K562 (cell line): ENCODE data around the gene FAM53B. TPM values are rescaled to one million over a fixed set of nuclear protein-coding genes. Genes with fewer than 3 reads are reported as not detected.
A peak's percentile ranks its signal among the peaks of the same experiment; 100 is the strongest.

Experiments
- ATAC-seq: fragments of 200-7000 bp; cut with Tn5 transposase; 3 replicates; pipeline ENCODE4 v1.9.1; 2020; ENCODE audit warnings: moderate library complexity
- BruUV-seq: library from RNA; stranded (reverse); fragments of 400-500 nt; replicated peaks from 2 replicates; lab custom pipeline; 2021; lab: Mats Ljungman, UMichigan
- CTCF ChIA-PET: fragments of 300-600 bp; formaldehyde crosslinking; extraction: SDS; loops from one replicate; lab custom pipeline; 2021; ENCODE audit warnings: low intra/inter-chr PET ratio; lab: Yijun Ruan, JAX
- POLR2A ChIA-PET: fragments of 300-600, 350-650 bp; sonication (Branson Sonifier 250); formaldehyde crosslinking; extraction: SDS; loops from one replicate; lab custom pipeline; 2021; ENCODE audit warnings: antibody characterized with exemption, inconsistent platforms; lab: Yijun Ruan, JAX
- DNase-seq, 4 experiments: peaks; one replicate each; pipeline versions ENCODE4 v3.0.0 to v3.0.0-alpha.2; 2011 to 2018; ENCODE audit warnings: low spot score in 3 of 4, mixed read lengths in 3 of 4; ENCODE audit errors: extremely low read depth in 1 of 4
- FAIRE-seq: peaks from 2 replicates; lab custom pipeline; 2011; peaks lifted over from hg19 to GRCh38; lab: Jason Lieb, UNC
- H2AFZ ChIP-seq: 2 replicates; pipeline ENCODE4 v1.6.0; 2011; ENCODE audit warnings: low read depth, low read length, control low read depth, inconsistent platforms
- H3K27ac ChIP-seq: fragments of 200-600 bp; 3 replicates; pipeline ENCODE4 v1.8.0; 2011; ENCODE audit warnings: low read depth, mild to moderate bottlenecking, control low read depth, inconsistent platforms, low read length, moderate library complexity, mixed read lengths; ENCODE audit errors: extremely low read depth
- H3K27me3 ChIP-seq, 2 experiments: fragments of 300-600 bp in 1 of 2; 2 replicates in 1 of 2; 3 replicates in 1 of 2; pipeline versions ENCODE4 v1.6.0 to v1.8.0; 2011; ENCODE audit warnings: inconsistent platforms in 2 of 2, low read length in 2 of 2, mild to moderate bottlenecking in 1 of 2, mixed read lengths in 1 of 2, moderate library complexity in 1 of 2; ENCODE audit not compliant: control insufficient read depth in 2 of 2, insufficient read depth in 2 of 2
- H3K36me3 ChIP-seq: fragments of 300-600 bp; 3 replicates; pipeline ENCODE4 v1.8.0; 2011; ENCODE audit warnings: mild to moderate bottlenecking, low read length, inconsistent platforms; ENCODE audit not compliant: control insufficient read depth, insufficient read depth
- H3K4me1 ChIP-seq, 2 experiments: fragments of 200-600 bp in 1 of 2; replicated peaks in 1 of 2; 2 replicates in 1 of 2; 3 replicates in 1 of 2; pipeline versions ENCODE4 v1.5.1 to v1.8.0; 2011; ENCODE audit warnings: inconsistent platforms in 2 of 2, low read length in 2 of 2, mild to moderate bottlenecking in 1 of 2, mixed read lengths in 1 of 2, moderate library complexity in 1 of 2; ENCODE audit not compliant: control insufficient read depth in 2 of 2, insufficient read depth in 2 of 2
- H3K4me2 ChIP-seq: 2 replicates; pipeline ENCODE4 v1.6.1; 2011; ENCODE audit warnings: low read length, control low read depth, inconsistent platforms, mixed read lengths; ENCODE audit not compliant: insufficient read depth
- H3K4me3 ChIP-seq: fragments of 200-600 bp; sonication (generic), shearing (Covaris generic); 2 replicates; pipeline ENCODE4 v1.5.1; 2016; ENCODE audit warnings: control low read depth, inconsistent platforms
- H3K79me2 ChIP-seq: fragments of 200-600 bp; 3 replicates; pipeline ENCODE4 v1.8.0; 2011; ENCODE audit warnings: low read length, inconsistent platforms; ENCODE audit not compliant: control insufficient read depth, insufficient read depth
- H3K9ac ChIP-seq, 2 experiments: 2 replicates each; pipeline versions ENCODE4 v1.6.0 to v1.6.1; 2011; ENCODE audit warnings: low read depth in 2 of 2, low read length in 2 of 2, control low read depth in 1 of 2, inconsistent platforms in 1 of 2, mild to moderate bottlenecking in 1 of 2, mixed read lengths in 1 of 2; ENCODE audit not compliant: insufficient read depth in 1 of 2
- H3K9me1 ChIP-seq: one replicate; pipeline ENCODE4 v1.6.0; 2011; ENCODE audit warnings: inconsistent platforms, mild to moderate bottlenecking, low read length, moderate library complexity; ENCODE audit not compliant: control insufficient read depth, insufficient read depth
- H3K9me3 ChIP-seq: replicated peaks from 2 replicates; pipeline ENCODE4 v1.5.1; 2011; ENCODE audit warnings: low read depth, low read length, inconsistent platforms; ENCODE audit not compliant: control insufficient read depth, insufficient read depth
- H4K20me1 ChIP-seq: replicated peaks from 2 replicates; pipeline ENCODE4 v1.6.1; 2011; ENCODE audit warnings: low read length, inconsistent platforms, mixed read lengths; ENCODE audit not compliant: control insufficient read depth, insufficient read depth
- FUS ChIP-seq: fragments of 200-400 bp; formaldehyde crosslinking; optimal IDR thresholded peaks from 2 replicates; pipeline ENCODE3; 2017; ENCODE audit warnings: low read depth, low read length
- IRF1 ChIP-seq: sonication (generic); formaldehyde crosslinking; IDR thresholded peaks from 2 replicates; pipeline ENCODE4 v1.8.0; 2022; ENCODE audit warnings: missing genetic modification reagents, mild to moderate bottlenecking, borderline replicate concordance
- KAT8 ChIP-seq: fragments of 450-650 bp; IDR thresholded peaks from 2 replicates; pipeline ENCODE4 v1.6.1; 2016; ENCODE audit warnings: low read depth, mild to moderate bottlenecking
- NR3C1 ChIP-seq: sonication (generic); formaldehyde crosslinking; IDR thresholded peaks from 2 replicates; pipeline ENCODE4 v1.8.1; 2022; ENCODE audit warnings: missing genetic modification reagents
- POLR2G ChIP-seq: fragments of 200-400 bp; formaldehyde crosslinking; IDR thresholded peaks from 2 replicates; pipeline ENCODE4 v1.6.1; 2017; ENCODE audit warnings: low read depth, mild to moderate bottlenecking, antibody characterized with exemption, low read length, moderate library complexity
- POLR3A ChIP-seq: IDR thresholded peaks from 2 replicates; pipeline ENCODE4 v1.6.1; 2011; ENCODE audit warnings: borderline replicate concordance, mild to moderate bottlenecking, moderate library complexity; ENCODE audit not compliant: insufficient read length, insufficient read depth; ENCODE audit errors: extremely low read depth
- SPI1 ChIP-seq: IDR thresholded peaks from 2 replicates; pipeline ENCODE4 v1.6.1; 2011; ENCODE audit warnings: low read depth, low read length, control low read depth, borderline replicate concordance
- USF2 ChIP-seq: sonication (generic); formaldehyde crosslinking; IDR thresholded peaks from 2 replicates; pipeline ENCODE4 v1.5.0; 2020; ENCODE audit warnings: missing genetic modification reagents
- WGBS: fragments of 100-300 bp; shearing (Covaris generic); methylation state at CpG from one replicate; pipeline ENCODE4 v1.1.6; 2016; ENCODE audit warnings: low coverage, mixed read lengths; ENCODE audit not compliant: insufficient coverage; ENCODE audit errors: missing lambda C conversion rate; 5-methylcytosine and 5-hydroxymethylcytosine counted together
- in situ Hi-C: fragments of 300-500 bp; cut with MboI; formaldehyde crosslinking; loops from 4 replicates; pipeline ENCODE4 v1.15.0; 2018; ENCODE audit warnings: inconsistent platforms, mixed read lengths
- intact Hi-C: fragments of 100-400 bp; cut with micrococcal nuclease; formaldehyde crosslinking; loops from 2 replicates; pipeline ENCODE4 v1.14.2; 2022
- polyA plus RNA-seq, 8 experiments: library from polyadenylated mRNA; depleted of rRNA in 4 of 8; stranded (reverse) in 5 of 8; unstranded in 3 of 8; fragments of >200 nt; fragmentation: Nextera tagmentation in 2 of 8; fragmentation: Illumina TruSeq in 1 of 8; extraction: Ambion mirVana in 2 of 8; extraction: Trizol in 1 of 8; gene quantifications; 2 replicates each; pipeline versions ENCODE4 v1.2.1 to v1.2.3, GENCODE V29; 2011 to 2014; ENCODE audit warnings: inconsistent platforms in 1 of 8, missing spikeins in 1 of 8
- total RNA-seq, 7 experiments: library from RNA; depleted of rRNA in 6 of 7; stranded (reverse); fragments of >200 nt in 6 of 7; fragmentation: Illumina TruSeq in 2 of 7; extraction: Trizol in 2 of 7; gene quantifications; 2 replicates each; pipeline versions ENCODE4 v1.2.1 to v1.2.3, GENCODE V29; 2011 to 2021; ENCODE audit warnings: low replicate concordance in 1 of 7

The FAM53B gene
- total and polyA plus RNA-seq, 9 of the 15 experiments (the other 6 are each of a cell fraction or from before 2014, with no cell fraction given) = 0.03 to 16.5 (median 5.0) TPM

- TF ChIP-seq SPI1 (no peak), POLR3A (no peak), USF2 (CRISPR knock-in tag) (peak; percentile 59)
Measured at GRCh38 chr10:124608093-124608721, 136.0 kb downstream of the FAM53B start (continued).

GRCh38 chr10:124607693-124608092 lies 136.5 kb downstream of the FAM53B start:
- ATAC-seq = no peak
- Histone ChIP-seq H3K4me1 (peaks cover 0 to 48% of the 10 kb centered on the region in 2 experiments; a peak in 2 of 5 replicates), H3K79me2 (no peaks in the 10 kb centered on the region), H3K4me3 (no peak overlapping the region), H2AFZ (no peak overlapping the region), H3K9ac (no peak overlapping the region), H4K20me1 (no peaks in the 10 kb centered on the region), H3K36me3 (no peaks in the 10 kb centered on the region), H3K27ac (no peak overlapping the region), H3K4me2 (no peak overlapping the region), H3K27me3 (no peaks in the 10 kb centered on the region), H3K9me3 (no peaks in the 10 kb centered on the region), H3K9me1 (peaks cover 3% of the 10 kb centered on the region)
- CTCF ChIA-PET = no interaction called here
- BruUV-seq = no TSS peak
- WGBS = 68% methylated on average over 14 of the region's 18 CpGs
- POLR2A ChIA-PET = no interaction called here
- no peak for FAIRE-seq
- no peak for DNase-seq
- TF ChIP-seq FUS (no peak), POLR2G (0 out of 2 replicates have a peak, but pooled peaks have one; percentile 35), NR3C1 (CRISPR knock-in tag) (no peak), IRF1 (CRISPR knock-in tag) (no peak), KAT8 (no peak)
- intact Hi-C loops = no loop called here
- in situ Hi-C loops = no loop called here
